ENCODE data around the gene FANCE.

The FANCE gene

DNA sequence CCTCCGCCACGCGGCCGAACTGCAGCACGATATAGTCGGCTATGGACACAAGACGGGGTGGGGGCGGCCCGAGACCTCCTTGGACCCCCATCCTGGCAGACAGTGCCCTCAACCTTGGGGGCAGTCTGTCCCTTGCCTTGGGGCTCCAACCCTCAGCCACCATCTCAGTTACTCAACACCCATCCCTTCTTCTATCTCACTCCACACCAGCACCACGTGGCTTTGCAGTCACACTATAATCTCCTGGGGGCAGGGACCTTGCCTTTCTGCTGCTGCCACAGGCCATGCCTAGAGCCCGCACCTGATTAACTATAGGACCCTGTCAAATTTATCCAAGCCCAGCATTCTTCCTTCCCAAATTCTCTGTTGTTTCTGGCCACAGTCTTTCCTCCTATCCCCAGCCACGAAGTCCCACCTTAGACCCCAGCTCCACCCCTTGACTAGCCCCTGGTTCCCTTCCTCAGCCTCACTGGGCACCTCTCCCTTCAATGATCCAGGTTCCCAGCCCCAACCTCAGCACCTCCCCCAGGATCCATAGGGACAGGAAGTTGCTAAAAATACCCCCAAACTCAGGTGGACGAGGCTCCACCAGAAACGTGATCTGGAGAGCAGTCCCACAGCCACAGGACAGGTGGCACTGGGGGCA is 46.4 kb downstream of the FANCE start:
- DNase-seq (ENCODE audit: low read depth), result no peak
- TF ChIP-seq, protein P1, sequence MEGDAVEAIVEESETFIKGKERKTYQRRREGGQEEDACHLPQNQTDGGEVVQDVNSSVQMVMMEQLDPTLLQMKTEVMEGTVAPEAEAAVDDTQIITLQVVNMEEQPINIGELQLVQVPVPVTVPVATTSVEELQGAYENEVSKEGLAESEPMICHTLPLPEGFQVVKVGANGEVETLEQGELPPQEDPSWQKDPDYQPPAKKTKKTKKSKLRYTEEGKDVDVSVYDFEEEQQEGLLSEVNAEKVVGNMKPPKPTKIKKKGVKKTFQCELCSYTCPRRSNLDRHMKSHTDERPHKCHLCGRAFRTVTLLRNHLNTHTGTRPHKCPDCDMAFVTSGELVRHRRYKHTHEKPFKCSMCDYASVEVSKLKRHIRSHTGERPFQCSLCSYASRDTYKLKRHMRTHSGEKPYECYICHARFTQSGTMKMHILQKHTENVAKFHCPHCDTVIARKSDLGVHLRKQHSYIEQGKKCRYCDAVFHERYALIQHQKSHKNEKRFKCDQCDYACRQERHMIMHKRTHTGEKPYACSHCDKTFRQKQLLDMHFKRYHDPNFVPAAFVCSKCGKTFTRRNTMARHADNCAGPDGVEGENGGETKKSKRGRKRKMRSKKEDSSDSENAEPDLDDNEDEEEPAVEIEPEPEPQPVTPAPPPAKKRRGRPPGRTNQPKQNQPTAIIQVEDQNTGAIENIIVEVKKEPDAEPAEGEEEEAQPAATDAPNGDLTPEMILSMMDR (conservative IDR thresholded peaks at IDR 0.05; ENCODE audit: low read depth, low read length), result no peak
- H3K4me3 ChIP-seq (ENCODE audit: low read depth, low read length), result peak overlapping the region; percentile 73

GRCh38 chr6:35499372-35499771 is 47.2 kb downstream of the FANCE start:
- DNase-seq (ENCODE audit: low read depth), result no peak
- no peak overlapping the region for H3K4me3 ChIP-seq (ENCODE audit: low read depth, low read length)
- TF ChIP-seq, protein P1 (conservative IDR thresholded peaks at IDR 0.05; ENCODE audit: low read depth, low read length), result no peak

GRCh38 chr6:35500782-35501181 is 48.6 kb downstream of the FANCE start:
- peak; percentile 42 for DNase-seq (ENCODE audit: low read depth)
- TF ChIP-seq, protein P1 (conservative IDR thresholded peaks at IDR 0.05; ENCODE audit: low read depth, low read length), result no peak
- H3K4me3 ChIP-seq (ENCODE audit: low read depth, low read length), result no peak overlapping the region

GRCh38 chr6:35501784-35502183 is 49.6 kb downstream of the FANCE start:
- no peak for DNase-seq (ENCODE audit: low read depth)
- TF ChIP-seq, protein P1 (conservative IDR thresholded peaks at IDR 0.05; ENCODE audit: low read depth, low read length), result no peak
- H3K4me3 ChIP-seq (ENCODE audit: low read depth, low read length), result no peak overlapping the region

DNA sequence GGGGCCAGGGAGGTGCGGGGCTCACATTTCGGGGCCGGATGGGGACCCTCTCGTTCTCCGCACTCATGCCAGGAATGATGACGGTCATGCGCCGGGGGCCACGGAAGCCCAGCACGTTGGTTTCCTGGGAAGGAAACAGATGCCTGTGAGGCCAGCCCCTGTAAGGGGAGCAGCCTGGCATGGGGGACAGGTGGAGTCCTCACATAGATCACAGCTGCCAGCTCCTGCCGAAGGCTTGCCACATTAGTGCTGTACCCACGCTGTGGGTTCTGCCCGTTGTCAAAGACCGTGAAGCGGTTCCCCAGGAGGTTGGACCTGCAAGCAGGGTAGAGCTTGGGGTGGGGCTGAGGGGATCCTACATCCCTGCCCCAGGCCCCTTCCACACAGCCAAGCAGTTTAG is 51.4 kb downstream of the FANCE start:
- H3K4me3 ChIP-seq (ENCODE audit: low read depth, low read length), result no peak overlapping the region
- no peak for DNase-seq (ENCODE audit: low read depth)
- TF ChIP-seq, protein P1 (conservative IDR thresholded peaks at IDR 0.05; ENCODE audit: low read depth, low read length), result no peak

- no peak overlapping the region for H3K4me3 ChIP-seq (ENCODE audit: low read depth, low read length)
- no peak for DNase-seq (ENCODE audit: low read depth)
Measured at GRCh38 chr6:35505999-35506412, 53.9 kb downstream of the FANCE start.

More at GRCh38 chr6:35505999-35506412, 53.9 kb downstream of the FANCE start:
- TF ChIP-seq, protein P1 (conservative IDR thresholded peaks at IDR 0.05; ENCODE audit: low read depth, low read length), result no peak
